ENCODE results near the gene LCN9. TPM values are rescaled to one million over a fixed set of nuclear protein-coding genes. Genes with fewer than 3 reads are reported as not detected.

The LCN9 gene
- total RNA-seq, 8 experiments from 2014 or later, result 0.78 to 1.7 (median 0.81) TPM; not detected in 5

- Histone ChIP-seq H3K4me1 (replicated peaks in 1 of 2) (peaks cover 2% of the 10 kb centered on the region in 2 donors), H3K27ac (no peak overlapping the region), H3K4me3 (no peak overlapping the region)
- 80 to 83% methylated on average over 1 of the region's 21 CpGs; no CpG with 5 or more reads in 8 of the 10 experiments for WGBS, 10 experiments
- no peak for ATAC-seq (replicated peaks in 6 of 8)
- in situ Hi-C loops (cut with MboI; ENCODE audit: low pct_unique_long_range_greater_than_20kb in 2 of 9, low sequenced_read_pairs in 9 of 9, unreplicated experiment in 9 of 9), result no loop called here
Measured at GRCh38 chr9:135698236-135698635, 35.1 kb downstream of the LCN9 start.

- H3K27ac ChIP-seq, result no peak overlapping the region
- H3K4me1 ChIP-seq (replicated peaks in 1 of 2), result peaks cover 2% of the 10 kb centered on the region in 2 donors
- in situ Hi-C loops (cut with MboI; ENCODE audit: low pct_unique_long_range_greater_than_20kb in 2 of 9, low sequenced_read_pairs in 9 of 9, unreplicated experiment in 9 of 9), result no loop called here
- H3K4me3 ChIP-seq, result no peak overlapping the region
- 40 to 100% (median 66%) methylated on average over 1 to 4 of the region's 19 CpGs; no CpG with 5 or more reads in 7 of the 10 experiments for WGBS, 10 experiments
- no peak for ATAC-seq (replicated peaks in 6 of 8)
Measured at GRCh38 chr9:135698767-135699166, 35.7 kb downstream of the LCN9 start.

GRCh38 chr9:135699440-135699839, 36.3 kb downstream of the LCN9 start, which contains the start of gene SOHLH1:
SOHLH1 (minus strand) TSS chr9:135699481; CDS start chr9:135699467, 14 bp downstream.
- in situ Hi-C loops (cut with MboI; ENCODE audit: low pct_unique_long_range_greater_than_20kb in 2 of 9, low sequenced_read_pairs in 9 of 9, unreplicated experiment in 9 of 9), result no loop called here
- no peak within 1 kb of the TSS for H3K4me3 ChIP-seq
- H3K27ac ChIP-seq, result no peak within 1 kb of the TSS
- no peak for ATAC-seq (replicated peaks in 6 of 8)
- H3K4me1 ChIP-seq (replicated peaks in 1 of 2), result peaks cover 2% of the 10 kb centered on the region in 2 donors
- WGBS, 10 experiments, result no CpG with 5 or more reads among the region's 30 CpGs

- WGBS, 10 experiments, result 60 to 83% methylated on average over 1 to 3 of the region's 15 CpGs; no CpG with 5 or more reads in 8 of the 10 experiments
- Histone ChIP-seq H3K4me1 (replicated peaks in 1 of 2) (peaks cover 2% of the 10 kb centered on the region in 2 donors), H3K4me3 (no peak overlapping the region), H3K27ac (no peak overlapping the region)
- in situ Hi-C loops (cut with MboI; ENCODE audit: low pct_unique_long_range_greater_than_20kb in 2 of 9, low sequenced_read_pairs in 9 of 9, unreplicated experiment in 9 of 9), result no loop called here
- ATAC-seq (replicated peaks in 6 of 8), result no peak
Measured at GRCh38 chr9:135700525-135700924, 37.4 kb downstream of the LCN9 start.

GRCh38 chr9:135701067-135701958, 38.2 kb downstream of the LCN9 start:
- no peak overlapping the region for H3K27ac ChIP-seq
- ATAC-seq (replicated peaks in 6 of 8), result peak; percentile 16 to 83 (median 82)
- peaks cover 2% of the 10 kb centered on the region in 2 donors for H3K4me1 ChIP-seq (replicated peaks in 1 of 2)
- in situ Hi-C loops (cut with MboI; ENCODE audit: low pct_unique_long_range_greater_than_20kb in 2 of 9, low sequenced_read_pairs in 9 of 9, unreplicated experiment in 9 of 9), result no loop called here
- H3K4me3 ChIP-seq, result peak overlapping the region; percentile 11 to 24 (median 21)
- no CpG with 5 or more reads among the region's 40 CpGs for WGBS, 10 experiments

GRCh38 chr9:135701959-135702721, 39.0 kb downstream of the LCN9 start, which contains the start of gene KCNT1:
KCNT1 (plus strand) TSS chr9:135702185; CDS start chr9:135702259, 74 bp downstream.
- H3K27ac ChIP-seq, result no peak within 1 kb of the TSS
- no CpG with 5 or more reads among the region's 66 CpGs for WGBS, 10 experiments
- in situ Hi-C loops (cut with MboI; ENCODE audit: low pct_unique_long_range_greater_than_20kb in 2 of 9, low sequenced_read_pairs in 9 of 9, unreplicated experiment in 9 of 9), result no loop called here
- peaks cover 2% of the 10 kb centered on the region in 2 donors for H3K4me1 ChIP-seq (replicated peaks in 1 of 2)
- H3K4me3 ChIP-seq, result peak within 1 kb of the TSS; percentile 11 to 24 (median 21)
- ATAC-seq (replicated peaks in 6 of 8), result peak; percentile 83 to 93 (median 86)

- no peak for ATAC-seq (replicated peaks in 6 of 8)
- no peak overlapping the region for H3K27ac ChIP-seq
- WGBS, 10 experiments, result 8 to 40% (median 13%) methylated on average over 2 to 8 of the region's 14 CpGs; no CpG with 5 or more reads in 6 of the 10 experiments
Measured at GRCh38 chr9:135703726-135704125, 40.6 kb downstream of the LCN9 start.

GRCh38 chr9:135704483-135704882, 41.4 kb downstream of the LCN9 start:
- in situ Hi-C loops (cut with MboI; ENCODE audit: low pct_unique_long_range_greater_than_20kb in 2 of 9, low sequenced_read_pairs in 9 of 9, unreplicated experiment in 9 of 9), result no loop called here
- Histone ChIP-seq H3K4me1 (replicated peaks in 1 of 2) (peaks cover 2% of the 10 kb centered on the region in 2 donors), H3K4me3 (no peak overlapping the region), H3K27ac (no peak overlapping the region)
- ATAC-seq (replicated peaks in 6 of 8), result peak in 1 of 8 experiments; percentile 47
- WGBS, 10 experiments, result 0% methylated on average over 1 of the region's 5 CpGs; no CpG with 5 or more reads in 8 of the 10 experiments

More at GRCh38 chr9:135703726-135704125, 40.6 kb downstream of the LCN9 start:
- H3K4me1 ChIP-seq (replicated peaks in 1 of 2), result peaks cover 2% of the 10 kb centered on the region in 2 donors
- no peak overlapping the region for H3K4me3 ChIP-seq
- in situ Hi-C loops (cut with MboI; ENCODE audit: low pct_unique_long_range_greater_than_20kb in 2 of 9, low sequenced_read_pairs in 9 of 9, unreplicated experiment in 9 of 9), result no loop called here

- Histone ChIP-seq H3K4me1 (replicated peaks in 1 of 2) (peaks cover 2% of the 10 kb centered on the region in 2 donors), H3K4me3 (no peak overlapping the region), H3K27ac (no peak overlapping the region)
- WGBS, 10 experiments, result 50 to 80% (median 70%) methylated on average over 1 to 8 of the region's 14 CpGs; no CpG with 5 or more reads in 7 of the 10 experiments
- in situ Hi-C loops (cut with MboI; ENCODE audit: low pct_unique_long_range_greater_than_20kb in 2 of 9, low sequenced_read_pairs in 9 of 9, unreplicated experiment in 9 of 9), result no loop called here
- no peak for ATAC-seq (replicated peaks in 6 of 8)
Measured at GRCh38 chr9:135705376-135705775, 42.3 kb downstream of the LCN9 start.

GRCh38 chr9:135706288-135706687, 43.2 kb downstream of the LCN9 start:
- in situ Hi-C loops (cut with MboI; ENCODE audit: low pct_unique_long_range_greater_than_20kb in 2 of 9, low sequenced_read_pairs in 9 of 9, unreplicated experiment in 9 of 9), result no loop called here
- WGBS, 10 experiments, result 70 to 89% (median 76%) methylated on average over 2 to 5 of the region's 9 CpGs; no CpG with 5 or more reads in 6 of the 10 experiments
- no peak for ATAC-seq (replicated peaks in 6 of 8)
- Histone ChIP-seq H3K27ac (no peak overlapping the region), H3K4me1 (replicated peaks in 1 of 2) (peaks cover under 1 to 2% of the 10 kb centered on the region in 2 donors), H3K4me3 (no peak overlapping the region)

GRCh38 chr9:135707252-135708138, 44.4 kb downstream of the LCN9 start:
- in situ Hi-C loops (cut with MboI; ENCODE audit: low pct_unique_long_range_greater_than_20kb in 2 of 9, low sequenced_read_pairs in 9 of 9, unreplicated experiment in 9 of 9), result no loop called here
- 0 to 41% (median 20%) methylated on average over 1 to 8 of the region's 23 CpGs; no CpG with 5 or more reads in 5 of the 10 experiments for WGBS, 10 experiments
- Histone ChIP-seq H3K4me1 (replicated peaks in 1 of 2) (no peaks in the 10 kb centered on the region), H3K4me3 (no peak overlapping the region), H3K27ac (no peak overlapping the region)
- ATAC-seq (replicated peaks in 6 of 8), result peak in 6 of 8 experiments; percentile 34 to 80 (median 64)

GRCh38 chr9:135708164-135708563, 45.1 kb downstream of the LCN9 start:
- H3K4me1 ChIP-seq (replicated peaks in 1 of 2), result peaks cover 0 to 6% of the 10 kb centered on the region in 2 donors
- H3K27ac ChIP-seq, result no peak overlapping the region
- ATAC-seq (replicated peaks in 6 of 8), result peak in 1 of 8 experiments; percentile 36
- in situ Hi-C loops (cut with MboI; ENCODE audit: low pct_unique_long_range_greater_than_20kb in 2 of 9, low sequenced_read_pairs in 9 of 9, unreplicated experiment in 9 of 9), result no loop called here
- 20 to 100% (median 55%) methylated on average over 1 to 3 of the region's 4 CpGs; no CpG with 5 or more reads in 5 of the 10 experiments for WGBS, 10 experiments
- no peak overlapping the region for H3K4me3 ChIP-seq
